Activated CD4-positive, alpha-beta T cell treated with anti-CD3 and anti-CD28 coated beads for 4 hours (primary cell): ENCODE data around the gene CIITA.
"Not testable (repeated sequence)": the region's sequence is repeated elsewhere in the genome, so short reads cannot be mapped to it uniquely, and the experiment has no call there.

Source experiments
- DNase-seq, 2 donors: peaks; one replicate each; pipeline ENCODE4 v3.0.0-alpha.2; 2020

CIITA gene

DNA sequence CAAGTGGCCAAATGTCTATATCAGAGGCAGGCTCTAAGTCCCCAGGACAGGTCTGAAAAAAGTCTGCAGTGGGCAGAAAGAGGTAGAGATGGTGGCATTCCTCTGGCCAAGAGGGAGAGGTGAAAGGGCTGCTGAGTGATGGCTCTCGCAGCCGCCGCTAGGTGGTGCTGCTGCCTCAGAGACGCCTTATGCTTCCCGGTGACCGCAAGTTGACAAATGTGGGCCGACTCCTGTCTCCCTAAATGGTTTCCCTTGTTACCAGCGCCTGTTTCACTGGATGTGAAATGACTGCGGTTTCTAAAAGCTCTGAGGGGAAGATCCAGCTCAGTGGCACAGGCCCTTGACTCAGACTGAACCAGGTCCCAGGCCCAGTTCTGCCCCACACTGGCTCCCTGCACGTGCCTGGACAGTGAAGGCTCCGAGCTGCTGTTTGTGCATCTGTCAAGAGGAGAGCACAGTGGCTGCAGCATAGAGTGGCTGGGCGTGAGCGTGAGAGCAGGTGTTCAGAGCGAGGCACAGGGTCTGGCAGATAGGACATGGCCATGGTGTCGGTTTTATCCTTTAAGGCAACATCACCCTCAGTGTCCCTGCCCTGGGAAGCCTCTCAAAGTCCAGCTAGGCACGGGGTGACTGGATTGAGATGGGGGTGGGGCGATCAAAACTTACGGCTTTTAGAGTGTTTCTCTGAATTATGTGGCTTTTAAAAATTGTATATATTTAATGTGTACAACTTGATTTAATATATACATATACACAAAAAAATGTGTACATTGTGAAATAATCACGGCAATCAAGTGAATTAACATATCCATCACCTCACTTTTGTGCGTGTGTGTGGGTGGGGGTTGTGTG, 87.3 kb downstream of the CIITA start:
- peak; percentile 78 to 85 for DNase-seq

DNA sequence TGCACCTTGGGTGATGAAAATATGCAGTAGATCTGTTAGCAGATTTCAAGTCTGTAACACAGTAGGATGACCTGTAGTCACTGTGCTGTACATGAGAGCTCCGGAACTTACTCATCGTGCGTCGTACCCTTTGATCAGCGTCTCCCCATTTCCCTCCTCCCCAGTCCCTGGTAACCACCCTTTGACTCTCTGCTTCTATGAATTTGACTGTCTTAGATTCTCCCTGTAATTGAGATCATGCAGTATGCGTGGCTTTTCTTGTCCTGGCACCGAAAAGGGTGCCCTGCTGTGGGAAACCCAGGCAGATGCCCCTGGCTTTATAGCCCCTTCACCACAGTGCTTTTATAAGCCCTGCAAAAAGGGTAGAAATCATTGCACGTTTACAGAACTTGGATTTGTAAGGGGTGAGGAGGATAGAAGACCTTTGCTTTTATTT, 87.9 kb downstream of the CIITA start:
- peak; percentile 65 to 76 for DNase-seq

DNA sequence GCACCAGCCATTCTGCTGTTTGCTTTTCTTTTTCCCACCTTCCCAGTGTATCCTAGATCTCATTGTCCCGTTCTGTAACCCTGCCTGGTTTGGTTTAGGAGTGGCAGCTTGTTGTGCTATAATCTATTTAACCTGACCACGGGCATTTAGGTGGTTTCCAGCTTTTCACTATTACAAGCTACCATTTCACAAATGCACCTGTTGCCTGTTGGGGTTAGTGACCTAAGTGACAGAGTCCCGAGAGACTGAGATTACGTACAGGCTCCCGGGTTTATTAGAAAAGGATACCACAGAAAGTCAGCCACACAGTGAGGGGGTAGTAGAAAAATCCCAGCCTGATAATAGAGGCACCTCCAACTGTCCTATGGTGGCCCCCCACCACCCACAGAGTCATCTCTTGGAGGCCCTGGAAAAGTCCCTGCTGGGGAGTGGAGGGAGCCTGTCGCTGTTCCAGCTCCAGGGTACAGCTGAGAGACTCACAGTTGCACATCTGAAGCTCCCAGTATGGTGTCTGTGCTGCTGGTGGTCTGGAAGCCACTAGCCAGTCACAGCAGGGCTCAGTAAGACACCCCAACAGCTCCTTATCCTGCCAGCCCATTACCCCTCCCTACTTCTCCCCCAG, 88.5 kb downstream of the CIITA start:
- no peak for DNase-seq

DNA sequence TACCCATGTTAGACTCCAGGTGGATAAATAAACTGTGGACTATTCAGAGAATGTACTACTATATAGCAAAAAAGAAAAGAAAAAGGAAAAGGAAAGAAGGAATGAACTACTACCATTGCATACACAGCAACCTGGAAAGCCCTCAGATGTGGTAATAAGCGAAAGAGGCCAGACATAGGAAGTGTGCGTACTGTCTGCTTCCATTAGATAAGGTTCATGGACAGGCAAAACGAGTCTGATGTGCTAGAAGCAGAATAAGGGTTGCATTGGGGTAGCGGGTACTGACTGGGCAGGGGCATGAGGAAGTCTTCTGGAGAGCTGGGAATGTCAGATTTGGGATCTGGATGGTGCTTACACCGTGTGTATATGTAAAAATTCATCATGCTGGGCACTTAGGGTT, 89.1 kb downstream of the CIITA start:
- DNase-seq, result no peak

DNA sequence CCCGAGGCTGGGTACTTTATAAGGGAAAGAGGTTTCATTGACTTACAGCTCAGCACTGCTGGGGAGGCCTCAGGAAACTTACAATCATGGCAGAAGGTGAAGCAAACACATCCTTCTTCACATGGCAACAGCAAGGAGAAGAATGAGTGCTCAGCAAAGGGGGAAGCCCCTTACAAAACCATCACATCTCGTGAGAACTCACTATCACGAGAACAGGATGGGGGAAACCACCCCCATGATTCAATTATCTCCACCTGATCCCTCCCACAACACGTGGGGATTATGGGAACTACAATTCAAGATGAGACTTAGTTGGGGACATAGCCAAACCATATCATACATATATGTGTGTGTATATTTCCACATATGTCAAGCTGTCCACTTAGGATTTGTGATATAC, 89.6 kb downstream of the CIITA start:
- DNase-seq, result not testable (repeated sequence)

DNA sequence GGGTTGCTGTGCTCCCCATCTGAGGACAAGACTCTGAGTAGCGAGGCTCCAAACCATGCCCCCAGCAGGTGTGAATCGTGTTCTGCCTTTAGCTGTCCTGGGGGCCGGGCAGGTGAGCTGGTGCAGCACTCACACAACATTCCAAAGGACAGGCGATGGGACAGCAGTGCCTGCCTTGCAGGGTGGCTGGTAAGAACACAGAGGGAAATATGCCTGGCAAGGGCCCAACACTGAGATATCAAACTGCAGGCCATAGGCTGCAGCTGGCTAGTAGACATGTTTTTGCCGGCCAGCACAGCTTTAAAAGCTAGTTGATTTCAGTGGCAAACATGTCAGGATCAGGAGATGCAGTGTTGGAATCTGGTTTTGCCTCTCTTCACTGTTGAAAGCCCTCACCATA, 91.0 kb downstream of the CIITA start:
- no peak for DNase-seq

DNA sequence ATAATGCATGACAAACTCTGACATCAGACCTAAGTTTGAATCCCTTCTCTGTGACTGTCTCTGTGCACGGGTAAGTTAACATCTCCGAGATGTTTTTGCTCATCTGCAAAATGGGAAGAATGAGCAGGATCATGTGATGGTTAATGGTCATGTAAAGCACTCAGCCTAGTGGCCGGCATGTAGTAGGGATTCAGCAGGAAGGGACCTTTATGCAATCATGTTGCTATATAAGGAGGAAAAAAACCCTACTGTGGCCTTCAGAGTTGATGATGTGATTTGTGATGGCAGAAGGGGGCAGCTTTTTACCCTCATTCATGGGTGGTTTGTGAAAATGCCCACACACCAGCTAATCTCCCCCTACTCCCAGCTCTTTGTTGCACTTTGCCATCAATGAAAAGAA, 91.5 kb downstream of the CIITA start:
- no peak for DNase-seq

DNA sequence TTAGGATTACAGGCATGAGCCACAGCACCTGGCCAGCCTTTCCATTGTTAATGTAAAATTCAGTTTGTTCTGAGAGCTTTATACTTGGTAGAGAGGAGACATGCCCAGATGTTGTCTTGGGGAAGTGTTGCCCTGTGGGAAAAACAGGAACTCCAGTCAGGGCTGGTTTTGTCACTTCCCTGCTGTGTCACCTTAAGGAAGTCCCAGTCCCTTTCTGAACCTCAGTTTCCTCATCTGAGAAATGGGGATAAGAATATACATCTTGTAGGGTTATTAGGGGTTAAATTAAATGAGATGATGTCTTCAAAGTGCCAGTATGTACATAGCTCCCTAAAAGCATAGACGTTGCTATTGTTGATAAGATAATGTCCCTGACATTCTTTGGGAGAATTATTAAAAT, 92.6 kb downstream of the CIITA start:
- no peak for DNase-seq

DNA sequence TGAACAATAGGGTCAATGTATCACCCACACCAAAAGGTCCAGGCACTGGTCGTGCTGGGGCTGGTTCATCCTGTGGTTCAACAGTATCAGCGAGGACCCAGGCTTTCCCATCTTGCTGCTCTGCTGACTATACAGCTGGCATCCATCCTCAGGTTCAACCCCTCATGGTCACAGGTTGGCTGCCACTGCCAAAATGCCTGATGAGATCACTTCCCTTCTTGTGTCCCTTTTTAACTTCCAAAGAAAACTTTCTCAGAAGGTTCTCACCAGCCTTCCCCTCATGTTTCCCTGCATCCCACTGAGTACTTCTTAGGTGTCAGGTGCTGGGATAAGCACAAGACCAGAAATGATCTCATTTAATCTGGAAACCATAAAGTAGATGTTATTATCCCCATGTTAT, 93.1 kb downstream of the CIITA start:
- no peak for DNase-seq

DNA sequence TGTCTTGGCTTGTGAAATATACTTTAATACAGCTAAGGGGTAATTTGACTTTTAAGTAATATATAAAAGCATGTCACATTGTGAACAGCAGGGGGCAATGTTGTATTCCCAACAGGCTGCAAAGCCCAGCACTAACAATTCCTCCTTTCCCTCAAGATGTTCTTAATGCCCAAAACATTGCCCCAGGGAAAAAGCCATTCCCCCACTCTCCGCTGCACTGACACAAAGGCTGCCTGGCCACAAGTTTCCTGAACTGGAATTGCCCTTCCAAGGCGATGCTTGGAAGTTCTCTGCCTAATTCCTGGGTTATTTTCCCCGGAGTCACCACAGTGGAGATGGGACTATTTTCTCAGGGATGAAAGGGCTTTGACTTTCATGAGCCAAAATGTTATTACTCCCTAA, 94.6 kb downstream of the CIITA start:
- peak; percentile 37 to 49 for DNase-seq

DNA sequence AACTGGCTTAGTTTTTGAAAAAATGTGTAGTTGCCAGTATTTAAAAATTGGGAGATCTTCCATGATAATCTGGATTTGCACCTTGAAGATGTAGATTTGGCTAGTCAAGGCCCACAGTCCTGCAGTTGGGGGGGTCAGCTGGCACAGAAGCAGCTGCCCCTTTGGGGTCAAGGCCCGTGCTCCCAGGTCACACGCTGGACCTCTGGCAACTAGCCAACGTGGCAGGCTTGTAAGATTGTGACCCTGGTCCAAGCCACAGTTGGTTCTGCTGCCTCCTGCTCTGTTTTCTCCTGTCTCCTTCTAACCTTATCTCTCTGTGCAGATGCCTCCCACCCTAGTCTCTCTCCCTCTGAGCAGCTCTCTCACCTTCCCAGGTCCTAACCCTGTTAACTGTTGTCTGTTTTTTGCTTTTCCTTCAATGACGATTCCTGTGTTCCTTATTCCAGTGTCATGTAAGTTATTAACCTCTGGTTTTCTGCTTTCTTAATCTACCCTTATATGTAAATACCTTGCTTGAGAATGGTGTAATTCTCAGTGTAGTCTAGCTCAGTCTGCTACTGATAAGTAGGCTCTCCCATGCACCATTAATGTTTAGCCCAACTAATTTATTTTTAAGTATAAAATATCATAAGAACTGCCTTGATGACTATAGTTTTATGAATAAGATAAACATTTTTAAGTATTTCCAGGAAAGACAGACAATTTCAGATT, 95.3 kb downstream of the CIITA start:
- no peak for DNase-seq

DNA sequence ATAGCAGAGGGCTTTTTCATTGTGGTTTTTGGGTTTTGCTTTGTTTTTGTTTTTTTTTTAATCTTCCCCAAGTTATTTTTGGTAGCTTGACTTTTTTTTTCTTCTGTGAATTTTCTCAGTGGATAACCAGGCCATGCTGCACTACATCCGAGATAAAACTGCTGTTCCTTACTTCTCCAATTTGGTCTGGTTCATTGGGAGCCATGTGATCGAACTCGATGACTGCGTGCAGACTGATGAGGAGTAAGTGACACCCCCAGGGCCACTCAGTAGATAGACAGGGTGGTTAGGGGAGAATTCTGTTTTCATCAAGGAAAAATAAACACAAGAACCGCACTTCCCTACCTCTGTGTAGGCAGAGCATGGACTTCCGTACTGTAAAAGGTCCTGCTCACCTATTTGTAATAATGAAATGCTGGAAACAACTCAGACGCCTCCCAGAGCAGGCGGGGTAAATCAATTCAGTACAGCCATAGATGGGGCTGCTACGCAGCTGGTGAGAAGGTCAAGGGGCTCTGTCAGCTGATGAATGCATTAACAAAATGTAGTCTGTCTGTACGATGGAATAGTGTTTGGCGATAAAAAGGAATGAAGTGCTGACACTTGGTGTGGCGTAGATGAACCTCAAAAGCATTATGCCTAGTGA, 95.9 kb downstream of the CIITA start:
- no peak for DNase-seq

DNA sequence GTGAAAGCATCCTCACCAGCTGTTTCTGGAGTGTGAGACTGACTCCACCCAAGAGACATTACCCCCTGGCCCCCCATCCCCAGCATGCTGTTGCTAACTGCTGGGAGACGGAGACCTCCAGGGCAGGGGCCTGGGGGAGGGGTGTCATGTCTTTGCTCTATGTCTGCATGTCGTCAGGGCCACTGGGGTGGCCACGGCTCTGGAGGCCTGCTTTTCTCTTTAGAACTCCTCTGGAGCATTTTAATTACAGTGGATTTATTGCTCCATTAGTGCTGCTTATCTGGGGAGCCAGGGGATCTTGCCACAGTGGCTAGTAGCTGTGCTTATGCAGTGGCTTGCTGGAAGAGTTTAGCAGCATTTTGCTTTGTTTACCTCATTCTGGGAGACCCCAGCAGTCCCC, 99.6 kb downstream of the CIITA start:
- DNase-seq, result no peak

DNA sequence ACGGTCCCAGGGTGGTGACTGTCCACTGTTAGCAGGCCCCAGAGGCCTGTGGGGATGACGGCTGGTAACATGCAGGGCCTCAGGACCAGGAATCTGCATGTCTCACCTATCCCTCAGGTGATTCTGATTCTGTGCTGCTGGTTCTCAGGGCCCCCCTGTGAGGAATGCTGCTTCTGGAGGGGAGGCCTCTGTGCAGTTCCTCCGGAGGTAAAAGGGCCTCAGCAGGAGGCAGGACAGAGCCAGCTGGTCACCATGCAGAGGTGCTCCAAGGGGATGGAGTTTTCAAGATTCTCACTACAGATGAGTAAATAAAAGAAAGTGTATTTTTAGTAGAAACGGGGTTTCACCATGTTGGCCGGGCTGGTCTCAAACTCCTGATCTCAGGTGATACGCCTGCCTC, 101.1 kb downstream of the CIITA start:
- DNase-seq, result no peak

DNA sequence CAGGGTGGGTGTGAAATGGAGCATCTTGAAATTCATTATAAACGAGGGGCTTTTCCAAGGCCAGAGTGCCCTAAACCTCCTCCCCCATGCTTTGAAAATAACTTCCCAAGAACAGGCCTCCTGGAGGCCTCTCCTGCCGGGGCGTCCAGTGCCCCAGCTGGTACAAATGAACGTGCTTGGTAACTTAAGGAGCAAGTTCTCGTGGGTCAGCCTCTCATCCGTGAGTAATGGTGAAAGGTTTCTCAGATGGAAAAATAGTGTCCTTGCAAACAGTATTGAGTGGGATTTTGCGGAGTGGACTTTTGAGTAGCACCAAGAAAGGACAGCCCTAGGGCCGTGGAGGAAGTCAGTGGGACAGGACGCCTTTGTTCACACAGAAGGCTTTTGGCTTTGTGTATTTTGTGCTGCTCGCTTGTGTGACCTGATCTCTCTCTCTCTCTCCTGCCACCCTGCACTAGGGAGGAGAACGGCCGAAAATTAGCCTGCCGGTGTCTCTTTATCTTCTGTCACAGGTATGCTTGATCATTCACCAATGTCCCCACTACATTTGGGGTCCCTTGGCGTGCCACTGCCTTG, 102.0 kb downstream of the CIITA start:
- no peak for DNase-seq

DNA sequence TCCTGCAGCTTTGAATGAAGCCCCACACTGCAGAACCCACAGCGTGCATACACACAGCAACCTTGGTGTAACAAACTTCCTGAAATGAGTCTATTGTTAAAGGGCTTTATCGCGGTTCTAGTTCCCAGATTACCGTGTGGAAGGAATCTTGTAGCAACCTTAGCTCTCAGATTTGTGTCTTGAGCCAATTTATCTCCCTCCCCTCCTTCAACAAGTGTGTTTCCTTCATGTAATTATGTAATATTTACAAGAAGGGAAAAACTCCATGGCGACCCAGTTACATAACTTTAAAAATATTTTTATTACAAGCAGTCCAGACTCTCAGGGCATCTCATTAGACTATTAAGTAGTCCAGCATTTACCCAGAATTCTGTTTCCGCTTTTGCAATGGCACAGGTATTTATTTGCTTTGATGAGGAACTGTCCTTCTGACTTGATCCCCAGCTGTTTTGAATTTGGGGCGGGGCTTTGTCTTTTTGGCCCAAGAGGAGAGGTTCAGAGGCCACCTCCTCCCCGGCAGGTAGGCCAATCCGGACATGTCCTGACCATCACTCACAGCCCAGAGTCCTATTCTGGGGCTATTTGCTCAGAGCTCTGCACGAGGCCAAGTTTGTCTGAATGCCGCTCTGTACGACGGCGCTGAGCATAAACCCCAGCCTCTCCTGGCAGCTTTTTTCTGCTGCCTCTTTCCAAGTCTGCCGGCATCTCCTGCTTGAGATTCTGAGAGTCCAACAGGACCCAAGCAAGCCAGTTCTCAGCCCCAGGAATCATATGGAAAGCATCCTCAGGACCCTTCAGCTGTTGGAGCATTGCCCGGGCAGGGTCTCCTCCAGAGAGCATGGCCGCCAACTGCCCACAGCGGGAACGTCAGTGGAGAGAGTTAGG, 103.0 kb downstream of the CIITA start:
- DNase-seq, result no peak

DNA sequence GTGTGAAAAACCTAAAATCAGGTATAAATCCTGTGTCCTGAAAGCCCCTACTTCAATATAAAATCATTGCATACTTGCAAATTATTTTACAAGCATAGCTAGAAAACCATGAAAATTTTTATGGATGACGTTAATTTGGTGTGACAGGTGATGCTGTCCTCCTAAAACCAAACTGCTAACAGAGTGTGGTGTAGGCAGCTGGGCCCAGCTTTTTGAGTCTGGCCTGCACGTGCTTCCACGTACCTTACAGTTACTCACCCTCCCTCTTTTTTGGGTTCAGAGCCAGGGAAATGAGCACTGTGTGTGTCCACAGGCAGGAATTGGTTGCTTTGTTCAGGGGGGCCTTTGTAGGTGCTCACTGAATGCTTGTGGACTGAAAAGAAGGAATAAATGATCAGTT, 103.8 kb downstream of the CIITA start:
- DNase-seq, result no peak

DNA sequence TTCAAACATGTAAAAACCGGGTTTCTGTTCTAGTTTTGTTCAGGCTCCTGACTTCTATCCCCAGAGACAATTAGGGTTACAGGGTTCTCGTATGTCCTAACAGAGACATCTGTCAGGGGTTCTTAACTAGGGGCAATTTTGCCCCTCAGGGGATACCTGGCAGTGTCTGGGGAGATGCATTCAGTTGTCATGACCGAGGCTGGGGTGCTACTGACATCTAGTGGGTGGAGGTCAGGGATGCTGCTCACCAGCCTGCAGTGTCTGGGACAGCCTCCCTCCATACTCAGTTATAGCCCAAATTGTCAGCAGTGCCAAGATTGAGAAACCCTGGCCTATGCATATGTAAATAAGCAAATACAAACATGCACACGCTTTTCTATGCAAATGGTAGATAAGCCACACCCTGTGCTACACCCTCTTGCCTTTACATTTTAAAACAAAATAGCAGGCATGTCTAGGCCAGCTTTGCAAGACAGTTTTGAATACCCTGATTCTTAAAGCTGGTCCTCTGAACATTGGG, 104.8 kb downstream of the CIITA start:
- DNase-seq, result peak; percentile 25 to 28

DNA sequence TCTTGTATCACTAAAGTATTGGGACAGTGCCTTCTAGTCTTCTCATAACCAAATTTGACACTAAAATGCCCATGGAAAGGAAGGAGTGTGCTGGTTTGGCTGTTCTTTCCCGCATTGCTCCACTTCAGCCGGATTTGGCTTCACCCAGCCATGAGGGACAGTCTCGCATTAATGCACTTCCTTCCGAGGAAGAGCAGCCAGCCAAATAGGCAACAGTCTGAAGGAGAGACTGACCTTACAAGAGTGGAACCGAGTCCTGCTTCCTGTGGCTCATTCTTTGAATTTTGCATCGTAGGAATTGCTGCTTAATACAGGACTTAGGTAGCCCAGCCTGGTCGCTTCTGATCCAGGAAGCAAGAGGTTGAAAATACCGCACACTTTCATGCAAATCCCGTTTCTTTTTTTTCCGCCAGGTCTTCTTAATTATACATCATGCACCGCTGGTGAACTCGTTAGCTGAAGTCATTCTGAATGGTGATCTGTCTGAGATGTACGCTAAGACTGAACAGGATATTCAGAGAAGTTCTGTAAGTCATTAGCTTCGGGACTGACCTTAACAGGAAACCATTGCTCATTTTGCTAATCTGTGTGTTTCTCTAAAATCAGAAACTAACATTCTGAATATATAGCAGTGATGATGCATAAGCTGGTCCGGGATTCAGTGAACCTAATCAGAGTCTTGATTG, 105.6 kb downstream of the CIITA start:
- DNase-seq, result no peak

DNA sequence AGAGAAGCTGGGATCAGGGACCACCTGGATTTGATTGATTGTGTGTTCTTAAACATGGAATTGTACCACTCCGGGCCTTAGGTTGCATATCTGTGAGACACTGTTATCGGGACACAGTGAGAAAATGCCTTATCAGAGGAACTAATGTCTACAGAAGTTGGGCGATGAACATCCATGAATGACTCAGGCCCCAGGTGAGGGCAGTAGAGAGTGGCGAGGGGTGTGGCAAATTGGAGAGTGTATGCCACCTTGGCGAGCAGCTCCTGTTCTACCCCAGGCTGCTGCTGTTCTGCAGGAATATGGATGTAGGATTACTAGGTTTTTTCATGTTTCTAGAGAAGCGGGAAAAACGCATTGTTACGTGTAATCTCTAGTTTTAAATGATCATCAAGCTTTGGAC, 106.2 kb downstream of the CIITA start:
- peak; percentile 16 to 29 for DNase-seq

DNA sequence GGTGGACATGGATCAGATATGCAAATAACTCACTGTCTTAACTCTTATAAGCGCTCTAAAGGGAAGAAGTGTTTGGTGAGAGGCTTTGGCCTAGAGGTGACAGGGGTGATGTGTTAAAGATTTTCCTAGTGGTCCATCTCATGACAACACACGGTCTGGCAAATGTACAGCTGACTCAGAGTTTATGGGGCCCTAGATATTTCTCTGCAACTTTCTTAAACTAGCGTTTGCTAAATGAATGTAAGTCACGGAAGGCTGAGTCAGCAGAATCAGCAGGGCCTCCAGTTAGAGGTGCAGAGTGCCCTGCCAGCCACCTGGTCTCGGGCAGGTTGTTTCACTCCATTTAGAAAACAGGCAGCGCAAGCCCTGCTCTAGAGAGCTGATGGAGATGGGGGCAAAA, 107.5 kb downstream of the CIITA start:
- DNase-seq, result no peak
